ENCODE measurements around the gene GATM.

Gene GATM

DNA sequence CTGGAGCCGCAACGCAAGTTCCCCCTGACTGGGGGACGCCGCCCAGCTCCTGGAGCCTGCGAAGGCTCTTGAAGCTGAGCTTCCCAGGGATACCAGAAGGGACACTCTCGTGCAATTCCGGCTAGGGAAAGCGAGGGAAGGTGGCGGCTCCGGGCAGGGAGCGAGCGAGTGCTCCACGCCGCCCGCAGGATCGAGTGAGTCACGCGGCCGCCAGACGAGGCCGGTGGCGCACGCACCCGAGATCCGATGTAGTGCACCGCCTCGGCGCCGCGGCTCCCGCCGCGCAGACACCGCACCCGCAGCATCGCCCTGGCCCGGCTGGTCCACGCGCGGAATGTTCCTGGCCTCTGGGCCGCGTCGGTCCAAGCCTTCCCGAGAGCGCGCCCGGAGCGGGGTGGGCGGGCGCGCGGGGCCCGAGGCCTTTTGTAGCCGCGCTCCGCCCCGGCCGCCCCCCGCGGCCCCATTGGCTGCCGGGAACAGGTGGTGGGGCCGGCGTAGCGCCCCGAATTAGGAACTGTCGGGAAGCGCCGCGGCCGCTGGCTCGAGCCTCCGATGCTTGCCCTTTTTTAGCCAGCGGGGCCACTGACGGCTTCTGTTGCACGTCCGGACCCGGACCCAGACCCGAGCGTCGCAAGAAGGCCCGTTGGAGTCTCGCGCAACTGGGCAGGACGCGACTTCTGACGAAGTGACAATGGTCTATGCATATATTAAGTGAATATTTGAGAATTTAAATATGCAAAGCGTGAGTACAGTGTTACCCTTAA, at the start of gene GATM:
Gene GATM (minus strand): TSS at position 396 of the 764 bp plus-strand sequence. CDS start 91 bp downstream, at position 305.
- peak; percentile 7 for DNase-seq

GRCh38 chr15:45427085-45427484, 48.7 kb upstream of the GATM start:
- no peak for DNase-seq

- DNase-seq: no peak
Measured at GRCh38 chr15:45425135-45425534, 46.8 kb upstream of the GATM start.

DNA sequence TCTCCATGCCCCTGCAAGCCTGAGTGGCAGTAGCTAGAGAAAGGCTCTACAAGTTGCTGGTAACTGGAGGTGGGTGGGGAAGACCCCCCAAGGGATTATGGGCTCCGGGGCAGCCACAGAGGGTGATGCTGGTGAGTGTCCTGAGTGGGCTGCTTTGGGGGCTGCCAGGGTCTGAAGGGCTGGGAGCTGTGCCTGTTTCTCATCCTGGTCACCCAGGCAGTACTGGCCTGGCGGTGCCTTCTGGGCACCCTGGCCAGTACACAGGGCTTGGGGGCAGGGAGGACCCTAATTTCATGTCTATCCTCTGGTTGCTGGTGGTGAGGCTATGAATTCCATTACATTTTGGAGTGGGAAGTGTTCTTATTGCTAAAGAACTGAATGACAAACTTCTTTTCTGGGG, 46.1 kb upstream of the GATM start:
- no peak for DNase-seq

GRCh38 chr15:45417303-45417950, 39.1 kb upstream of the GATM start:
- no peak for DNase-seq

DNA sequence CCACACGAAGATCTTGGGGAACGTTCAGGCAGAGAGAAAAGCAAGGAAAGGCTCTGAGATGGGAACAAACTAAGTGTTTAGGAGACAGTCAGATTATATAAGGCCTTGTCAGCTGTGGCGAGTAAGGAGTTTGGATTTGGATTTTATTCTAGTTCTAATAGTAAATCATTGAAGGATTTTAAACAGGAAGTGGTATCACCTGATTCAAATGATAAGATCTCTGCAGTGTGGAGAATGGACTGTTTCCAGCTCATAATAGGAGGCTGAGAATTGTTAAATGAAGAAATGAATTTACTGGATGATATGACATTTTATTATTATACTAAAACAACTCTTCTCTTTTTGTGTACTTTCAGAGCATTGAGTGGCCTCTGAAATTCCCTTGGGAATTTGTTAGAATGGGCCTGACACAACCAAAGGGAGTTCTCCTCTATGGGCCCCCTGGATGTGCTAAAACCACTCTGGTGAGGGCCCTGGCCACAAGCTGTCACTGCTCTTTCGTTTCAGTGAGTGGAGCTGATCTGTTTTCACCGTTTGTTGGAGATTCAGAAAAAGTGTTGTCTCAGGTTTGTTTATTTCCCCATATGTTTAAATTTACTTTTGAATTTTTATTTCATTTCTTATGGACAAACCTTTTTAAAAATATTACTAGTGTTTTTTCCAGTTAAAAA, 36.0 kb upstream of the GATM start:
- no peak for DNase-seq

DNA sequence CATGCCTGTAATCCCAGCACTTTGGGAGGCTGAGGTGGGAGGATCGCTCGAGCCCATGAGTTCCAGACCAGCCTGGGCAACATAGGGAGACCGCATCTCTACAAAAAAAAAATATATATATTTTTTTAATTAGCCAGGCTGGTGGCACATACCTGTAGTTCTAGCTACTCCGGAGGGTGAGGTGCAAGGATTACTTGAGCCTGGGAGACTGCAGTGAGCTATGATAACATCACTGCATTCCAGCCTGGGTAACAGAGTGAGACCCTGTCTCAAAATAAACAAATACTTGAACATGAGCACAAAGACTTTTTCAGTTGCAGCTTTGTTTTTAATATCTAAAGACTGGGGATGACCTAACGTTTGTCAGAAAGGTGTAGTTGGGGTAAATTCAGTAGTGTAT, 31.3 kb upstream of the GATM start:
- DNase-seq: no peak

DNA sequence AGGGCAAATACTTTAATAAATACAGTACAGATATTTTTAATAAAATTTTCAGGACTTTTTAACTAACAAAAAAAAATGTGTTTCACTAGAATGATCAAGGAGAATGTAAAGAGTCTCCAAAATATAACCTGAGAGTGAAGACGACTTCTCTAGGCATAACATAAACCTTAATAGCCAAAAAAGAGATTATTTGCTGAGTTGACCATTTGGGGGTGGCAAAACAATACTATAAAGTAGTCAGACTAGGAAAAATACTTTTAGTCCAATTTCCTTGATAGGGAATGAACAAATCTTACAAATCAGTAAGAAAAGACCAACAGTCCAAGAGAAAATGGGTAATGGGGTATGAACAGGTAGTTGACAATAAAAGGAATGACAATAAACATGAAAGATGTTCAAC, 29.4 kb upstream of the GATM start:
- no peak for DNase-seq

DNA sequence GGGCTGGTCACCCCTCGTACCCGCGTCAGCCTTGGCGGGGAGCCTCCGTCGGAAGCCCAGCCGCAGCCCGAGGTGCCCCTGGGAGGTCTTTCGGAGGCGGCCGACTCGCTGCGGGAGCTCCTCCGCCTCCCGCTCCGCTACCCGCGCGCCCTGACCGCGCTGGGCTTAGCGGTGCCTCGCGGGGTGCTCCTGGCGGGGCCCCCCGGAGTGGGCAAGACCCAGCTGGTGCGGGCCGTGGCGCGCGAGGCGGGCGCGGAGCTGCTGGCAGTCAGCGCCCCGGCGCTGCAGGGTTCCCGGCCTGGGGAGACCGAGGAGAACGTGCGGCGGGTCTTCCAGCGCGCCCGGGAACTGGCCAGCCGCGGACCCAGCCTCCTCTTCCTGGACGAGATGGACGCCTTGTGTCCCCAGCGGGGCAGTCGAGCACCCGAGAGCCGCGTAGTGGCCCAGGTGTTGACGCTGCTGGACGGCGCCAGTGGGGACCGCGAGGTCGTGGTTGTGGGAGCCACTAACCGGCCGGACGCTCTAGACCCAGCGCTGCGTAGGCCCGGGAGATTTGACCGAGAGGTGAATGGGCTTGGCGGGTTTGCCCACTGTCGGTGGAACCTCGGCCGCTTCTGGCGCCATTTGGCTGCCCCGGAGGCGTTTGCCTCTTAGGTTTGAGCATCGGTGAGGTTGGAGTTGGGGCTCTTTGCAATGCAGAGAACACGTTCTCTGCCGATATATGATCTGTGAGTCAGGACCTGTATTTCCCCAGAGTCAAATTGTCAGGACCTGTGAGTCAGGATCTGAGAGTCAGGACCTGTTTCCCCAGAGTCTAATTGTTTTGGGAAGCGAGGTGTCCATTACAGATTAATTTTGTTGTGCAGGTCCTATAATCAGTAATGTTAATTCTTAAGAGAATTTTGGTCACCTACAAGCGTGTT, 24.9 kb upstream of the GATM start:
- DNase-seq: no peak

GRCh38 chr15:45402162-45402954, 24.0 kb upstream of the GATM start:
- peak; percentile 89 for DNase-seq

- no peak for DNase-seq
Measured at GRCh38 chr15:45401665-45402161, 23.4 kb upstream of the GATM start.

GRCh38 chr15:45399381-45400212, 21.3 kb upstream of the GATM start:
- no peak for DNase-seq

DNA sequence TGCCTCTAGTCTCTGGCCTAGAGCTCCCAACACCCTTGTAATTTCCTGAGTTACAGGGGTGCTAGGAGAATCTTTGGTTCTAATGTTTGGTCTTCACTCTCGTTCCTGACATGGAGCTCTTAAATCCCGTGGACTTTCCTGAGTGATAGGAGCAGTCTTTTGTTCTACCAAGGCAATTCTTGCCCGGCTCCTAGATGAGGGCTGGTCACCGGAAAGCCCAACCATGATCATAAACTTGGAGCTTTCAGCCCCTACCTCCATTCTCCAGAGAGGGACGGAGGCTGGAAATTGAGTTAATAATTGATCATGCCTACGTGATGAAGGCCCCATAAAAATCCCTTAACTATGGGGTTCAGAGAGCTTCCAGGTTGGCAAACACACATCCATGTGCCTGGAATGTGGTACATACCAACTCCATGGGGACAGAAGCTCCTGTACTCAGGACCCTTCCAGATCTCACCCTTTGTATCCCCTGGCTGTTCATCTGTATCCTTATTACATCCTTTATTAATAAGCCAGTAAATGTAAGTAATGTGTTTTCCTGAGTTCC, 18.8 kb upstream of the GATM start:
- DNase-seq: no peak

GRCh38 chr15:45395943-45396342, 17.6 kb upstream of the GATM start:
- no peak for DNase-seq

GRCh38 chr15:45394681-45395080, 16.3 kb upstream of the GATM start:
- DNase-seq: no peak

- no peak for DNase-seq
Measured at GRCh38 chr15:45393851-45394250, 15.5 kb upstream of the GATM start.

DNA sequence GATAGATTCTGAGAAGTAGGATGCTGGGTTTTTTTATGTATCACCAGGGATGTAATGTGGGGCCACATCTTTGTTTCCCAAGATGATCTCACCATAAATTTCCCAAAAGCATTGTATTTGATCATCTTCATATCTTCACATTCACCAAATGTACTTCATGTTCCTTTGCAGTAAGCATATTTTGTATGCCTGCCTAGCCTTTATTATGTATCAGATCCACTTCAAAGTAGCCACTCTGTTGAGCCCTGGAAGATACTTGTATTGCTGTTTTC, 14.2 kb upstream of the GATM start:
- no peak for DNase-seq

- no peak for DNase-seq
Measured at GRCh38 chr15:45391746-45392583, 13.6 kb upstream of the GATM start.

DNA sequence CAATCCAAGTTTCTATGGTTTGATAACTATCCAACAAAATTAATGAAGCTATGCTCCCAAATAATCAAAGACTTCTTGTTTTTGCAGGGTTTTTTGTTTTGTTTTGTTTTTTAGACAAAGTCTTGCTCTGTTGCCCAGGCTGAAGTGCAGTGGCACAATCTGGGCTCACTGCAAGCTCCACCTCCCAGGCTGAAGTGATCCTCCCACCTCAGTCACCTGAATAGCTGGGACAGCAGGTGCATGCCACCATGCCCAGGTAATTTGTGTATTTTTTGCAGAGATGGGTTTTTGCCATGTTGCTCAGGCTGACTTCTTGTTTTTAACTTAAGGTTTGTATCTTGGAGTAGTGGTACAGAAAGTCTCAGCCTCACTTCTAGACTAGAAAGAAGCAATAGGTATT, 11.0 kb upstream of the GATM start:
- no peak for DNase-seq
